ENCODE measurements around the gene NPTX1. TPM values are rescaled to one million over a fixed set of nuclear protein-coding genes. Genes with fewer than 3 reads are reported as not detected.

NPTX1 gene
- total RNA-seq, 2 experiments from 2014 or later: 8.8 to 10.0 TPM

DNA sequence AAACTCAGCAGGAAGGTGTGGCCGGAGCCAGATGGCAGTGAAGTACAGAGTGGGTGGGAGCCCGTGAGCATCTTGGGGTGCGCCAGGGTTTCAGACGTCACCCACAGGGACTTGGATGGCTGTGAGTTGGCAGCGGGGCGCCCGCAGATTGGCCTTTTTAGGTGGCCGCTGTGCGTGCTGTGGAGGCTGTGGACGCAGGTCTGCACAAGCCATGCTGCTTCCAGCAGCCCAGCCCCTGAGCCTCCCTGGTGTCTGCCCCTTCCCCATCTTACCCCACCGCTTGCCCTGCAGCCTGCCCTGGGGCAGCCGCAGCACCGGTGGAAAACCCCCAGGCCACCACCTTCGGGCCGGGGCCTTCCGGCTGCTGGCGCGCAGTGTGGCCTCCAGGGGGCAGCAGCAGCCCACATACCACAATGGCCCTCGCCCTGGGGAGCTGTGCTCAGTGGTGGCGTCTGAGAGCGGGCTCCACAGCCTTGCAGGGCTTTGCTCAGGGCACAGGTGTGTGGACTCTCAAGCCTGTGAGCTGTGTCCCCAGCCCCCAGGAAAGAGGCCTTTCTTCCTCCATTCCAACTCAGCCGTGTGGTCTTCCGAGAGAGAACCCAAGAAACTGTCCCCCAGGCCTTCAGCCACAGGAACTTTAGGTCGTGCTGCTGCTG is 49.6 kb downstream of the NPTX1 start:
- DNase-seq: peak; percentile 88
- H3K36me3 Mint-ChIP-seq (ENCODE audit: low read depth): no peaks in the 10 kb centered on the region
- no peak overlapping the region for H3K27ac Mint-ChIP-seq
- ChIA-PET CTCF (interaction anchor here (0.5 to 2.3 kb wide), 22 partner anchors 11 to 668 kb away, joined by 3 to 29 read pairs (median 4); no protein-coding TSS in a partner anchor), POLR2A (interaction anchor here (0.6 to 1.9 kb wide), 5 partner anchors 28 to 465 kb away, joined by 3 to 8 read pairs (median 3); no protein-coding TSS in a partner anchor)
- peaks cover 2% of the 10 kb centered on the region for H3K27me3 Mint-ChIP-seq
- H3K9me3 Mint-ChIP-seq: no peaks in the 10 kb centered on the region
- H3K4me3 Mint-ChIP-seq: no peak overlapping the region
- H3K4me1 Mint-ChIP-seq: peaks cover 19% of the 10 kb centered on the region

DNA sequence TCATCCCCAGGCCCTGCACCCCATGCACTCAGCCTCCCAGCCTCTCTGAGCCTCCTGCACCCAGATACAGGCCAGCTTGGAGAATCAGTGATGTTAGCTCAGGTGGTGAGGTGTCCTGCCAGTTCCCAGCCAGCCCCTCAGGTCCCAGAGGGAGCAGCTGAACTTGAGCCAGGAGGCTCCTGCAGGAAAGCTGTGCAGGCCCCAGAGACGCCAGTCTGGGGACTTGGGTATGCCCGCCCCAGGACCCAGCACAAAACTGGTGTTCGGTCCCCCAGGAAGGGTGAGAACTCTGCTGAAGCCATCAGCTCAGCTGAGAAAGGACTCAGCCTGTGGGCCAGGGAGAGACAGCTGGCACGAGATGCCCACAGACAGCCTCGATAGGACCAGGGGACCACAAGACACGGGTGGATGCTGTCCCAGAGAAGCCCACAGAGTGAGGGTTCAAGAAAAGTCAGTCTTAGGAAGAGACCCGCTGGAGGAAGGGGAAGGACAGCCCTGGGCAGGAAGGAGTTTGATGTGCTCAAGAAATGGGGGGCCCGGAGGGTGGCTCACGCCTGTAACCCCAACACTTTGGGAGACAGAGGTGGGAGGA is 50.5 kb downstream of the NPTX1 start:
- H3K4me1 Mint-ChIP-seq: peaks cover 19% of the 10 kb centered on the region
- peaks cover 2% of the 10 kb centered on the region for H3K27me3 Mint-ChIP-seq
- H3K4me3 Mint-ChIP-seq: no peak overlapping the region
- CTCF ChIA-PET: interaction anchor here (0.9 to 1.1 kb wide), 2 partner anchors 557 to 559 kb away, joined by 3 read pairs; no protein-coding TSS in a partner anchor
- no peak overlapping the region for H3K27ac Mint-ChIP-seq
- no peaks in the 10 kb centered on the region for H3K9me3 Mint-ChIP-seq
- DNase-seq: no peak
- no peaks in the 10 kb centered on the region for H3K36me3 Mint-ChIP-seq (ENCODE audit: low read depth)
- POLR2A ChIA-PET: interaction anchor here (0.6 kb wide), 2 partner anchors 466 to 470 kb away, joined by 3 read pairs; no protein-coding TSS in a partner anchor

DNA sequence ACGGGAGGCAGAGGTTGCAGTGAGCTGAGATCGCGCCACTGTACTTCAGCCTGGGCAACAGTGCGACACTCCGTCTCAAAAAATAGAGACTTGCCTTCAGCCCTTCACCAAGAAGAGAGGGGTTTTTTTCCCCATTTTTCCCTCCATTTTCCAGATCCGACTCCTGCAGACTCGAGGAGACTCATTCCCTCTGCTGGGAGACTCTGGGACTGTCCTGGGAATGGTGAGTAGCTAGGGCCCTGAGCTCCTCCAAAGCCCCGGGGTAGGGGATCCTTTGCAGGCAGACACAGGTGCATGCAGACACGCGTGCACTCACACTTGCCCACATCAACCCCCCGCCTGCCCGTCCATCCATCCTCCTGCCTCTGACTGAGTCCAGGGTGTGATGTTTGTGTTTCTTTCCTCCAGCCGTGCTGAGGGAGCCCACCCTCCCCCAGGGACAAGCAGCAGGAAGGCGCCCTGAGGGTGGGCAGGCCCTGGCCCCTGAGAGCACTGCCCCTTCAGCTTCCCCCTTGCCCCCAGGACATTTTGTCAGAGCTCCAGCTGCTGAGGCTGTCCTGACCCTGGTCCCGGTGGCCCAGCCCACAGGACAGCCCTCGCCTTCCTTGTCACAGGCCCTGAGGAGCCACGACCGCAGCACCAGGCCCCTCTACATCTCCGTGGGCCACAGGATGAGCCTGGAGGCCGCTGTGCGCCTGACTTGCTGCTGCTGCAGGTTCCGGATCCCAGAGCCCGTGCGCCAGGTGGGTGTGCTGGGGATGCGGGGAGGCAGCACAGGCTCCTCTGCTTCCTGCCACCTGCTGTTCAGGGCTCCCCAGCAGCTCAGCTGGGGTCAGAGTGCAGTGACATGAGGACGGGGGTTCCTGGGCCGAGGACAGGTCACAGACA is 51.3 kb downstream of the NPTX1 start:
- no peaks in the 10 kb centered on the region for H3K9me3 Mint-ChIP-seq
- H3K27ac Mint-ChIP-seq: no peak overlapping the region
- H3K4me1 Mint-ChIP-seq: peaks cover 19% of the 10 kb centered on the region
- no peak for DNase-seq
- H3K4me3 Mint-ChIP-seq: no peak overlapping the region
- CTCF ChIA-PET: interaction anchor here (0.9 to 1.4 kb wide), 3 partner anchors 151 to 560 kb away, joined by 3 to 5 read pairs (median 3); no protein-coding TSS in a partner anchor
- POLR2A ChIA-PET: interaction anchor here (1.9 kb wide), 1 partner anchor 544 kb away, joined by 5 read pairs; no protein-coding TSS in a partner anchor
- H3K36me3 Mint-ChIP-seq (ENCODE audit: low read depth): no peaks in the 10 kb centered on the region
- peaks cover 2% of the 10 kb centered on the region for H3K27me3 Mint-ChIP-seq

DNA sequence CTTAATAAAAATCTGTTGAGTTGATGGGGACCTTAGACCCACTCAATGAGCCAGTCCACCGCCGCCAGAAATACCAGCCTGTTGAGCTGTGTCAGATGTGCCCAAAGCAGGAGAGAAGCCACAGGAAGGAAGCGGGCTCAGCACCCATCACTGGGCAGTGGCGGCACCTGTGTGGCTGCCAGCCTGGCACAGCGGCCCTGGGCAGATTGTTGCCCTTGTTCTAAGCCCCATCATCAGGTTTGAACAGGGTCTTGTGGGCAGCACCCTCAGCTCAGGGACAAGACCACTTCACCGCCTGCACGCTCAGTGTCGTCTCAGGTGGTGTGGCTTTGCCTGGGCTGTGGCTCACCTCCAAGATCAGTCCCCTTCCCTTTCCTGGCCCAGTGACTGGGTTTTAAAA is 52.1 kb downstream of the NPTX1 start:
- no peak overlapping the region for H3K27ac Mint-ChIP-seq
- H3K4me3 Mint-ChIP-seq: no peak overlapping the region
- DNase-seq: no peak
- ChIA-PET CTCF (interaction anchor here (1.4 kb wide), 1 partner anchor 152 kb away, joined by 5 read pairs; no protein-coding TSS in a partner anchor), POLR2A (interaction anchor here (1.9 kb wide), 1 partner anchor 545 kb away, joined by 5 read pairs; no protein-coding TSS in a partner anchor)
- peaks cover 2% of the 10 kb centered on the region for H3K27me3 Mint-ChIP-seq
- H3K4me1 Mint-ChIP-seq: peaks cover 19% of the 10 kb centered on the region
- H3K9me3 Mint-ChIP-seq: no peaks in the 10 kb centered on the region
- H3K36me3 Mint-ChIP-seq (ENCODE audit: low read depth): no peaks in the 10 kb centered on the region

DNA sequence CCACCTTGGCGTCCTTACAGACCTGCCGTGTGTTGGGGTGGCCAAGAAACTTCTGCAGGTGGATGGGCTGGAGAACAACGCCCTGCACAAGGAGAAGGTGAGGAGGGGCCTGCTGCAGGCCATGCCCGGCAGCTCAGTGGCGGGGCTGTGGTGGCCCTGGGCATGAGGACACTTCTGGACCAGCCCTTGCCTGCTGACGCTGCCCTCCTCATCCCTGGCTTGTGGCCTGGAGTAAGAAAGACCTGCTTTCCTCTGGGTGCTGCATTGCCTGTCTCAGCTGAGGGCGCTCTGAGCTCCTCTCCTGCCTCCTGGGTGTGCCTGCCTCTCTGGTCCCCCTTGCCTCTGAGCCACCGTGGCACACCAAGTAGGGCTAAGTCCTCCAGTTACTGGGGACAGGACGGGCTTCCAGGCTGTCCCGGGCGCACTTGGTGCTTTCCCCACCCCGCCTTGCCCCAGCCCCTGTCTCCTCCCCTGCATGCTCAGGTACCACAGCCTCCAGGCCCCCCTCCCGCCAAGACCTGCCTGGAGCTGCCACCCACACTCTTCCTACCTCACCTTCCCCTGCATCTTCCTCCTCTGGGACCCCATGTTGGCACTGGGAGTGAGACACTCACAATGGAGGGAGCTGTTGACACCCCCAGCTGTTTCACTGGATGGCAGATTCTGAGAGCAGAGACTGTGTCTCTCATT is 52.7 kb downstream of the NPTX1 start:
- DNase-seq: no peak
- ChIA-PET POLR2A (interaction anchor here (0.9 to 1.9 kb wide), 3 partner anchors 31 to 546 kb away, joined by 3 to 5 read pairs (median 4); no protein-coding TSS in a partner anchor), CTCF (interaction anchor here (1.4 kb wide), 1 partner anchor 152 kb away, joined by 5 read pairs; no protein-coding TSS in a partner anchor)
- Mint-ChIP-seq H3K36me3 (ENCODE audit: low read depth) (no peaks in the 10 kb centered on the region), H3K4me1 (peaks cover 19% of the 10 kb centered on the region), H3K4me3 (no peak overlapping the region), H3K27me3 (peaks cover 2% of the 10 kb centered on the region), H3K27ac (no peak overlapping the region), H3K9me3 (no peaks in the 10 kb centered on the region)

DNA sequence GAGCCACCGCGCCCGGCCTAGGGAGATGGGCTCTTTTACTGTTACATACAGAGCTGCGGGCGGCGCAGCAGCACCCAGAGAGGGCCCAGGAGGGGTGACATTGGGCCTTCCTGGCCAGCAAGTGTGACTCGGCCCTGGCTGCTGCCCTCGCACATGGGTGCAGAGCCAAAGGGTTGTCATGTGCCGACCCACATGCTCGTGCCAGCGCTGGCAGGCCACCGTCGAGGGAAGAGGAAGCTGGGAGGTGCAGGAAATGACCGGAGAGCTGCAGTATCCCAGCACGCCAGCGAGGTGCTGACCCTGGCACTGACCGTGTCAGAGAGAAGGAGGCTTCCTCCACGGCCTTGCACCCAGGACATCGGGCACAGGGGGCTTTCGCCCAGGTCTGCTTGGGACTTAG is 53.4 kb downstream of the NPTX1 start:
- Mint-ChIP-seq H3K27me3 (peaks cover 2% of the 10 kb centered on the region), H3K4me3 (no peak overlapping the region), H3K9me3 (no peaks in the 10 kb centered on the region), H3K4me1 (peaks cover 19% of the 10 kb centered on the region), H3K36me3 (ENCODE audit: low read depth) (no peaks in the 10 kb centered on the region), H3K27ac (no peak overlapping the region)
- no peak for DNase-seq
- ChIA-PET CTCF (no interaction called here), POLR2A (interaction anchor here (0.9 to 1.9 kb wide), 3 partner anchors 31 to 547 kb away, joined by 3 to 5 read pairs (median 4); no protein-coding TSS in a partner anchor)

DNA sequence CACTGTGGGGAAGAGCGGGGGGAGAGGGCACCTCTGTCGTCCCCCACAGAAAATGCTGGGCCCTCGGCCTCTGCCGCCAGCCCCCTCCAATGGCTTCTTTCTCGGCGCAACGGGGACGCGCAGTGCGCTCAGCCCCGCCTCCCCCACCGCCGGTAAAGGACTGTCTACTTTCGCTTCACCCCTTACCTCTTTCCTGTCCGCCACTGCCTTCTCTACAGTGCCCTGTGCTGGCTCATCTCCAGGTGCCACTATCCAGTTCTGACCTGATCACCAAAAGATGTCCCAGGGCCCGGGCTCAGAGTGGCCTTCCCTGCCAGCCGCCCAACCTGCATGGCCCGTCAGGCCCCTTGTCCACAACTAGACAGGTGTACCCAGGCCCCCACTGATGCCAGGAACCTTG is 54.1 kb downstream of the NPTX1 start:
- POLR2A ChIA-PET: no interaction called here

DNA sequence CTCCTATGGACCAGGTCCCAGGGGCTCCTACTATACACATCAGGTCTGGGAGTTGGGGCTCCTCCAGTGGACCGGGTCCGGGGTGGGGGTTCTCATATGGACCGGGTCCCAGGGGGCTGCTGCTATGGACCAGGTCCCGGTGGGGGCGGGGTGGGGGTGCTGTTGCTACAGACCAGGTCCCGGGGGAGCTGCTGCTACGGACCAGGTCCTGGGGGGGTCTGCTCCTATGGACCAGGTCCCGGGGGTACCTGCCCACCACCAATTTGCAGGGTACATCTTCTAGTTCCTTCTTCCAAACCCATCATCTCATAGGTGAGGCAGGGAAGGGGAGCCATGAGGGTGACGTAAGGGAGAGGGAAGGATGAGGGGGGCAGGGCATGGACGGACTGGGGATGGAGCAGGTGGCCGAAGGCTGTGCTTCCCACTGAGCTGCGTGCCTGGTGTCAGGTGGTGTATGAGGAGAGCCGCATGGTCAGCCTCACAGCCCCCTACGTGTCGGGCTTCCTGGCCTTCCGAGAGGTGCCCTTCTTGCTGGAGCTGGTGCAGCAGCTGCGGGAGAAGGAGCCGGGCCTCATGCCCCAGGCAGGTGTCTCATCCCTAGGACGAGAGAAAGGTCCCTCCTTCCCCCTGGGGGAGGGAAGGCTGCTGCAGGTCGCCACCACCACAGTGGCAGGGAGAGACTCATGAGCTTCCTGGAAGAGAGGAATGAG is 54.9 kb downstream of the NPTX1 start:
- Mint-ChIP-seq H3K36me3 (ENCODE audit: low read depth) (peaks cover 3% of the 10 kb centered on the region), H3K9me3 (no peaks in the 10 kb centered on the region), H3K27ac (no peak overlapping the region), H3K4me3 (no peak overlapping the region), H3K27me3 (peaks cover 2% of the 10 kb centered on the region), H3K4me1 (peaks cover 22% of the 10 kb centered on the region)
- ChIA-PET CTCF (no interaction called here), POLR2A (no interaction called here)
- no peak for DNase-seq

More for the DNA sequence above, 54.1 kb downstream of the NPTX1 start:
- H3K27me3 Mint-ChIP-seq: peaks cover 2% of the 10 kb centered on the region
- no peak overlapping the region for H3K4me3 Mint-ChIP-seq
- H3K36me3 Mint-ChIP-seq (ENCODE audit: low read depth): peaks cover under 1% of the 10 kb centered on the region
- CTCF ChIA-PET: no interaction called here
- no peaks in the 10 kb centered on the region for H3K9me3 Mint-ChIP-seq
- H3K4me1 Mint-ChIP-seq: peaks cover 19% of the 10 kb centered on the region
- no peak overlapping the region for H3K27ac Mint-ChIP-seq
- no peak for DNase-seq

DNA sequence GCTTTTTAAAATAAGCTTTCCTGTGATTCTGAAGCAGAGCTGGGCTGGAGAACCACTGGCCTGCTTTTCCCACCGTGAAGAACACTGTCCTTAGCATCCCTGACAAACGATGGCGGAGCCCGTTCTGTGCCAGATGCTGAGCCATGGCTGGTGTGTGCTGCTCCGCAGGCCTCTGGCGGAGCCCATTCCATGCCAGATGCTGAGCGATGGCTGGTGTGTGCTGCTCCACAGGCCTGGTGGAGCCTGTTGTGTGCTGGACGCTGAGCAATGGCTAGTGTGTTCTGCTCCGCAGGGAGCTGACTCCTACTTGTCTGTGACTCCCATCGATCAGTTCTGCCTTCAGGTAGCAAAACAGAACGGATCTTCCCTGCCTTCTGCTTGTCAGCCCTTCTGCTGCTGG is 57.2 kb downstream of the NPTX1 start:
- no peaks in the 10 kb centered on the region for H3K9me3 Mint-ChIP-seq
- H3K36me3 Mint-ChIP-seq (ENCODE audit: low read depth): peaks cover 3% of the 10 kb centered on the region
- peaks cover 2% of the 10 kb centered on the region for H3K27me3 Mint-ChIP-seq
- no peak overlapping the region for H3K4me3 Mint-ChIP-seq
- POLR2A ChIA-PET: interaction anchor here (0.6 kb wide), 2 partner anchors 35 to 82 kb away, joined by 3 read pairs; no protein-coding TSS in a partner anchor
- CTCF ChIA-PET: interaction anchor here (0.7 kb wide), 2 partner anchors 89 to 228 kb away, joined by 3 to 4 read pairs; no protein-coding TSS in a partner anchor
- H3K4me1 Mint-ChIP-seq: peaks cover 28% of the 10 kb centered on the region
- H3K27ac Mint-ChIP-seq: no peak overlapping the region
- no peak for DNase-seq

DNA sequence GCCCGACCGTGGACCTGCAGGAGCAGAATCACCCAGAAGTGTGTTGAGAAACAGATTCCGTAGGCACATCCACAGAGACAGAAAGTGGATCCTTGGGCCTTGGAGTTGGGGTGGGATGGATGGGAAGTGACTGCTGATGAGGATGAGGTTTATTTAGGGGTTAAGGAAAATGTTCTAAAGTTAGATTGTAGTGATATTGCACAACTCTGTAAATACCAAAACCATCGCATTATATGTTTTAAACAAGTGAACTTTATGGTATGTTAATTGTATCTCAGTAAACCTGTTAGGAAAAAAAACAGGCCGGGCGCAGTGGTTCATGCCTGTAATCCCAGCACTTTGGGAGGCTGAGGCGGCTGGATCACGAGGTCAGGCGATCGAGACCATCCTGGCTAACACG is 57.8 kb downstream of the NPTX1 start:
- no peak overlapping the region for H3K27ac Mint-ChIP-seq
- H3K9me3 Mint-ChIP-seq: no peaks in the 10 kb centered on the region
- POLR2A ChIA-PET: no interaction called here
- peaks cover 24% of the 10 kb centered on the region for H3K4me1 Mint-ChIP-seq
- H3K36me3 Mint-ChIP-seq (ENCODE audit: low read depth): peaks cover 3% of the 10 kb centered on the region
- DNase-seq: no peak
- H3K27me3 Mint-ChIP-seq: peaks cover 9% of the 10 kb centered on the region
- CTCF ChIA-PET: no interaction called here
- H3K4me3 Mint-ChIP-seq: no peak overlapping the region

Data from activated CD4-positive, alpha-beta memory T cell treated with anti-CD3 and anti-CD28 coated beads, Interleukin-2, amount 10 ng/mL, durations not matched to agents 7 days and 5 days (primary cell).